GM18858 (cell line): ENCODE measurements around the gene GDF2.

Source experiments
- ATAC-seq: cut with Tn5 transposase; IDR thresholded peaks from one replicate; pipeline ENCODE4 v1.9.1; 2021; ENCODE audit not compliant: unreplicated experiment

Gene GDF2

DNA sequence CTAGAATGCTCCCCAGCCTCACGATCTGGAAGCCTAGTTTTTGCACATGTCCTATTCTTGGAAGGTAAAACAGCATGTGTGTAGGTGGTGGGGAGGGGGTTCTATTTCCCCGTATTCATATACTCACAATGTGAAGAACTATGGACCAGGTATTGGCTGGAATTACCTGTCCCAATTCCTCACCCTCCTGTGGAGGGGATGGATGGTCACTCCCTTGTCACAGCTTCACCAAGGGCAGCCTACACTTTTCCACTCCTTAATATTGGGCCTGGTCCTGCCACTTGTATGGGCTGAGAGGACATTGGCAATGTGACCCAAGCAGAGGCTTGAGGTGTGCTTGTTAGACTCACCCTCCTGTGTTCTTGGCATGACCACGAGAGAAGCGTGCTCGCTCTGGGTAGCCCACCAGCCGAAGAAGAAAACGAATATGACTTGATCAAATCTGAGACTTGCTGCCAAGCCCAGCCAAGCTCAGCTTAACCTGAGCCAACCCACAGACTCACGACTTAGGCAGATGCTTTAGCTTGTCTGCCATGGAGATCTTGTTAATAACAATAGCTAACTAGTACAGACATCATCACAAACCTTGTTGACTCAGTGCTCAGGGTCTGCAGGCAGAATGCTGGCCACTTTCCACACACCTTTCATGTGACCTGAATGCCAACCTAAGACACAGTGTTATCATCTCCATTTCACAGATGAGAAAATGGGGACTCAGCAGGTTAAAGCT lies 44.6 kb downstream of the GDF2 start:
- ATAC-seq = no peak

DNA sequence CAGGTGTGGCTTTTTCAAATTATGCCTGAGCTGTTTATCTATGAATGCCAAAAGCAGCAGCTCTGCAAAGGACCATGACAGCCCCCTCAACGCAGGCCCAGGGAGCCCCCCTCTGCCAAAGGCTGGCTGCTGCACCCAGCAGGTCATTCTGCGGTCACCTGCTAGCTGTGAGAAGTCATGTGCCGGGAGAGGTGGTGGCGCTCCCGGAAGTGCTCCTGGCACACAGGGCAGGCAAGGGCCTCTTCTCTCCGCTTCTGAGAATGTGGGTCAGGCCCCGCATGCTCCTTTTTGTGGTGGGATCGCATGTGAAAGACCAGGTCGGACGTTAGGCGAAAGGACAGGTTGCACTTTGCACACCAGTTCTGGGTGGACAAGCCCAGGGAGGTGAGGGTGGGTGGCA lies 45.4 kb downstream of the GDF2 start:
- no peak for ATAC-seq

DNA sequence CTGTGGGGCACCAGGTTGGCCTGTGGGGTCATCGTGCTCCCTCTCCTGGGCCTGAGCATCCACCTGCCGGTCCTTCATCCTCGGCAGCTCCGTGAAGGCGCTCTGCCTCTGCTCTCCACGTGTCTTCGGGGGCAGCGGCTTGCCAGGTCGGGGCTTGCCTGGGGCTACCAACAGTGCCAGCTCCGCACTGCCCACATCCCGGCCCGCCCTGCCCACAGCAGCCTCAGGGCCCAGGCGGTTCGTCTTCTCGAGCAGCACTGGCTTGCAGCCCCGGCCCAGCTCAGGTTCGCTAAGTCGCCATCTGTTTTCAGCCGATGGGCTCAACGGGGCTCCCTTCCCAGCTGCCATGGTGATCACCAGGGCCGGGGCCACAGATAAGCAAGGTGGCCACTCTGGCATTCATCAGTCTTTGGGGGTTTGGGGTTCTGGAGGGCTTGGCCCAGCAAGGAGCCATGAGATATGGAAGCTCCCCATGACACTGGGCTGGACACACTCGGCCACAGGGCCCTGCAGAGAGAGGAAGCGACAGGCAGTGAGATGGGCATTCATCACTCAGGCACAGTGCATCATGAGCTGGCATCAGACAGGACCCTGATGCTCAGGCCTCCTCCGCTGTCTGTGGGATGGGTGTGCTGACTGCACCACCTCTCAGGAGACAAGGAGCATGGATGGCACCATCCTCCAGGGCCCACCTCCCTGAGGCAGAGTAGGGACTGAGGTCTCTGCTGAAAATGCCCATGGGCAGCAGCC lies 46.4 kb downstream of the GDF2 start:
- ATAC-seq = no peak

DNA sequence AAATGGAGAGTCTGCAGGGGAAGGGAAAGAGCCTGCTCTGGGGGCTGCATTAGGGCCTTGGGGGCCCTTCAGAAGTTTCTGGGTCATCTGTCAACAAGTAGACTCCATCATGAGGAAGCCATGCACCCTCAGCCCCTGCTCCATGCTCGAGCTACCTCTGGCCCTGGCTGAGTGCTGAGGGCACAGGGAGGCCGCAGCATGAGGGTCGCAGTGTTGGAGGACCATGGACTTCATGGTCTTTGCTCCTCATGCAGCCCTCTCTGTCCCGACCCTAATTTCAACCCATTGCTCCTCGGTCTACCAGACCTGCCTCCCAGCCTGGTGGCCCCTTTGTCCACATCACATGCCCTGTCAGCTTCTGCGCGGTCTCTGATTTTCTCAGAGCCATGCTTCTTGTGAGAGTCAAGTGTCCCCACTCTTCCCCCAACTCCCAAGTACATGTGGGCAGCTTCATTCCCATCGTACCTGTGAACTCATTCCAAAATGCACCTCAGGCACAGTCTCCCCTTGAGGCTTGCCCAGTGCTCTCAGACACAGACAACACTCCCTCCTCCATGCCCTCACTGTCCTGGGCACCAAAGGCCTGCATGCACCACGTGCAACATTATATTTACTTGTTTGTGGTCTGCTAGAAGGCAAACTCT lies 47.1 kb downstream of the GDF2 start:
- ATAC-seq = no peak

DNA sequence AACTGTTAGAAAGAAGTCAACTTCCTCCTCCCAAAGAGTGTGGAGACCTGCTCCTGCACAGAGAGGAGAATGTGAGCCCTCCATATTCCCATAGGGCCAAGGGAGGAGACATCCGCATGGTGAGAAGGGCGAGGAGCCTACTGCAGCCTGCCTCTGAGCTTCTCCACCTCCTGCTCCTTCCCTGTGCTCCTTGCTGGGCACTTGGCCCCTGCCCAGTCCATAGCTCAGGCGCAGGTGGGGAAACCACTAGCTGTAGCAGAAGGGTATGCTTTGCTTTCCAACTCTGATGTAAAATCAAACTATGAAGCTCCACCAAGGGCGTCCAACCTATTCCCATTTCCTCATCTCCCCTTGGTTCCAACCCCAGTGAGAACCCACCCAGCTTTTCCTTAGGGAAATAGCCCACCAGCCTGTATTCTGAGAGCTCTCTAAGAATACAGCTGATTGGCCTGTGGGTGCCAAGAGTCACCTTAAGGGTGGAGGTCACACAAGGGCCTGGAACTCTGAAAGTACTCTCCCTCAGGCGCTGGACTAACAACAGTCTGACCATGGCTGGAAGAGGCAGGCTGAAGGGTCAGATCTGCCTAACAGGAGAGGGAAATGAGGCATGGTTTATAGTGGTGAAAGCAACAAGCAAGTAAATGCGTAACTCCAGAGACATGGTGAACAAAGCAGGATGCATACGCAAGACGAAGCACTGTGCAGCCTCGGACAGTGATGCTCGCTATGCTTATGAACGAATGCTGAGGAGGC lies 47.9 kb downstream of the GDF2 start:
- ATAC-seq = no peak

DNA sequence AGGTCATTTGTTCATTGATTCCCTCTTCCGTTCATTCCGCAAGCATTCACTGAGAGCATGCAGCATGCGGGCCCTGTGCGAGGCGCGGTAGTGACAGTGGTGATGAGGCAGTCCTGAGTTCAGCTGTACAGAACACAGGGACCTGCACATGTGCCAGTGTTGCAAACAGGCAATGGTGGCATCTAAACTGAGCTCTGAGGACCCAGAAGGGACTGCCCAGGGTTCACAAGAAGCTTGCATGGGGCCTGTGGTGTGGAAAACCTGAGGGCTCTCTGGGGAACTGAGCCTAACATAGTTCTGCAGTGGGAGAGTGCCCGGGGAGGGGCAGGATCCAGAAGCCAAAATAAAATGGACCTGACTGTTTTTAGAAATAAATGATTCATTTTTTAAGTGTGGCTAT lies 48.6 kb downstream of the GDF2 start:
- ATAC-seq = no peak

DNA sequence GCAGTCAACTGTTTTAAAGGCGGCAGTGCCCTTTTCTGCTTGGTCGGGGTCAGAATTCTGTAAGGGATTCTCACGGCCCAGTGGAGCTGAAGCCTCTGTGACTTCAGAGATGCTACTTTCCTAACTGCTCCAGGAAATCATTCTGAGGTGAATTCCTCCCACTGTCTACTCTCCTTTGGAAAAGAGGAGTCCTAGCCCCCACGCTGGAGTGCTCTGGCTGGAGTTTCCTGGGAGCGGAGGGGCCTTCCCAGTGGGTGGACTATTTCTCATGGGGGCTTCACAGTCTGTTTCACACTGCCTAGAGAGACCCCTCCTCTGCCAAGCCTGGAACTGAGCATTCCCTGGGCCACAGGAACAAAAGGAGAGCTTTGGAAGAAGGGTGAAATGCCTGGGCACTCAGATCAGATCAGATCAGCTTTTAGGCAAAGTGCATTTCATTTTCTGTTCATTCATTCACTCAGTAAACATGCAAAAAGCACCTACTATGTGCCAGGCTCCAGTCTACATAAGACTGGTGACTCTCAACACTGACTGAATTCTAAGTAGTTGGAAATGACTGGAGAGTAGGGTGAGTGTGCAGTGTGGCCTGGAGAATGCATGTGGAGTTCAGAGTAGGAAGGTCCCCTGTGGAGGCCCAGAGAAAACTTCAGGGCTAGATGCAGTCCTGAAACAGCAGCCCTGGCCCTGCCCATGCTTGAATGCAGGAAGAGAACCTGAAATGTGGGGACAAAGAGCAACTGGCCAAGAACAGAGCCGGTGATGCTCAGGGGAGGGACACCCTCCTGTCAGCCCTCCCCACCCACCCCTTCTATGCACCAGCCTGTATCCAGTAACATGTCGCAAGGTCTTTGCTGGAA lies 49.6 kb downstream of the GDF2 start:
- ATAC-seq = no peak

DNA sequence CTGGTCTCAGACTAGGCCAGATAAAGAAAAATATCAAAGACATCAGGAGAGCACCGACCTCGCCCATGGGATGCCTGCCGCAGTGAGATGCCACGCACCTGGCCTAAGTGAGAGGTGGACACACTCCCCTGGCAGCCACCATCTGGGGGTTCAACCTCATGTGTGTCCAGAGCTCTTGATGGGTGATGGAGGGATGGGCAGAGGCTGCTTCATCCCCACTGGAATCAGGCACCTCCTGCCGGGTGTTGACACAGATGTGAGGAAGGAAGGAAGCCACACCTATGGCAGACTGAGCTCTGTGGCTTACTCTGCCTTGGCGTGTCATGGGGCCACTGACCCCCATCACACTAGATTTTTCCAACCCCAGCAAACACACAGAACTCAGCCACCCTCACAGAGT lies 50.5 kb downstream of the GDF2 start:
- ATAC-seq = no peak

DNA sequence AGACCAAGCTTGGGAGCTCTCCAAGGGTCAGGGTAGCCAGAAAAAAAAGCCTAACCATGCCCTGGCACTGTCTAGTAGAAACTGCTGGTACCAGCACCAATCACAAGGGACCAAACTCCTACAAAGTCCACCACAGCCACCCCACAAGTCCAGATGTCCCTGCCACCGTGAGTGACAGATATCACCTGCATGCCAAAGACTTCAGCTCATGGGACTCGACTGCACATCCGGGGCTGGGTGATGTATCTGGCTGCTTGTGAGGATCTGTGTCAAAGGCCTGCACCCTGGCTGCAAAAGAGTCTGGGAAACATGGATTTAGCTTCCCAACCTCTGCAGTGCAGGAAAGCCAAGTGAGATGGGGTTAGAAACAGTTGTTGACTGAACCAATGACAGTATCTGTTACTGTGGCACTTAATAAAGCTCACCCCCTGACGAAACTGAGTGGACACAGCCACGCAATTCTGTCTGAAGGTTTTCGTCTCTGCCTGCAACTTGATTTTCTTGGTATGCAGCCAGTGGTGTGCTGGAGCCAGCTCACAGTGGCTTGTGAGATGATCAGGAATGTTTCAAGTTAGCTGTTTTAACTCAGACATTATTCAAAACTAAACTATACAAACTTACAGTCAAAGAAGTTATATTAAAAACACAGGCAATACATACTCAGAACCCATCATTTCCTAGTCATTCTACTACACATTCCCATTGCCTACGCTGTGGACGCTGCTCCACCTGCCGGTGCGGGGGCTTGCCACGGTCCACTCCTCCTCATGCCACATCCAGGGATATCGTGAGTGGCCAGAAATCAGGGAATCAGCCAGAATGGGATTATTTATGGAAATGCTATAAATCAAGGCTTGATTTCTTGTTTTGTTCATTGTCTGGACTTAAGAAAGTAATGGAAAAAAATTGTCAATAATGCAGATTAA lies 52.6 kb downstream of the GDF2 start:
- no peak for ATAC-seq

DNA sequence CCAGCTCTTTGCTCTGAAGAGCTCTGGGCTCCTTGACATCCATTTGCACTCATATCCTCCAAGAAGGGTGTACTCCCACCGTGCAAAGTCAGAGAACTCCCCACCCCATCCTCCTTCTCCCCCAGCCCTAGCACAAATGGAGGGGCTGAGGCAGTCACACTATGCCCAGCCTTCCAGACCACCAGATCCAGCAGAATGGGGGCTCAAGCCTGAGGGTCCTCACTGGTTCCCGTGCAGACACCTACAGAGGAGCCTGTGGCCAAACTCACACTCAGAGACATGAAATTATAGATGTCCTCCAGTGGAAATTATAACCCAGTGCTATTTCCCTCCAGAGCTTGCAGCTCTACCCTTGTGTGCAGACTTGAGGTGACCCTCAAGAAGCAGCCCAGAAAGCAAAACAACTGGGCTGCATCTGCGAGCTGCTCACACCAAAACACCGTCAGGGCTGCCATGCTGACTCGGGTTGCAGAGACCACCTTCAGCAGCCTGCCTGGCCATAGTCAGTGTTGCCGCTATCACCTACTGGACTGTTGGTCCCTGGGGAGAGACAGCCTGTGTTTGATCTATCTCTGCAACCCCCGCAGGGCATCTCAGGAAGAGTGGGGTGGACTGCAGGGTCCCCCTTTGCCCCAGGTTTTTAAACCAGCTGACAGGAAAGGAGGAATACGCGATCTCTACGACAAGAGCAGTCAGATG lies 54.4 kb downstream of the GDF2 start:
- ATAC-seq = no peak
